Naive thymus-derived CD8-positive, alpha-beta T cell (primary cell): ENCODE results near the gene STAT3. TPM values are rescaled to one million over a fixed set of nuclear protein-coding genes. Genes with fewer than 3 reads are reported as not detected.

ENCODE experiments used
- ATAC-seq, 2 donors: fragments of 150-1000 bp; cut with Tn5 transposase in 1 of 2; sonication (Bioruptor Pico), chemical (Tn5 transposase) in 1 of 2; 1 replicate in 1 of 2; 2 replicates in 1 of 2; pipeline ENCODE4 v1.10.0; 2021; ENCODE audit warnings: mild to moderate bottlenecking in 2 of 2, moderate library complexity in 2 of 2
- POLR2A ChIA-PET: fragments of 350-600 bp; sonication (Branson Sonifier 250); formaldehyde crosslinking; loops from one replicate; lab custom pipeline; 2021; ENCODE audit warnings: antibody characterized with exemption; lab: Charles Lee
- DNase-seq, 10 donors: peaks; one replicate each; pipeline versions ENCODE4 v3.0.0 to v3.0.0-alpha.2; 2020 to 2022
- H3K27ac Mint-ChIP-seq, 10 donors: one replicate each; pipeline ENCODE4 v1.8.0; 2020 to 2022; ENCODE audit warnings: mild to moderate bottlenecking in 10 of 10, mixed read lengths in 10 of 10, moderate library complexity in 4 of 10, inconsistent platforms in 1 of 10
- H3K27me3 Mint-ChIP-seq, 5 donors: one replicate each; pipeline ENCODE4 v1.8.0; 2021 to 2022; ENCODE audit warnings: mixed read lengths in 5 of 5
- H3K36me3 Mint-ChIP-seq, 3 donors: one replicate each; pipeline ENCODE4 v1.8.0; 2020 to 2022; ENCODE audit warnings: mixed read lengths in 3 of 3, mild to moderate bottlenecking in 2 of 3, inconsistent platforms in 1 of 3
- H3K4me1 Mint-ChIP-seq, 4 donors: one replicate each; pipeline ENCODE4 v1.8.0; 2021 to 2022; ENCODE audit warnings: mixed read lengths in 4 of 4
- H3K4me3 Mint-ChIP-seq, 10 donors: one replicate each; pipeline ENCODE4 v1.8.0; 2020 to 2022; ENCODE audit warnings: mild to moderate bottlenecking in 10 of 10, mixed read lengths in 10 of 10, moderate library complexity in 6 of 10, inconsistent platforms in 1 of 10
- H3K9me3 Mint-ChIP-seq, 9 donors: one replicate each; pipeline ENCODE4 v1.8.0; 2020 to 2022; ENCODE audit warnings: mixed read lengths in 9 of 9, mild to moderate bottlenecking in 3 of 9, inconsistent platforms in 1 of 9, moderate library complexity in 1 of 9
- polyA plus RNA-seq, 3 donors: library from polyadenylated mRNA; unstranded; fragments of 300-500 nt; fragmentation: Illumina TruSeq; gene quantifications; one replicate each; pipeline ENCODE4 v1.2.3, GENCODE V29; 2021
- total RNA-seq, 8 experiments: library from RNA in 2 of 8; stranded (reverse) in 2 of 8; gene quantifications; one replicate each; pipeline ENCODE4 v1.2.3 and lab custom pipeline; 2021 to 2026

STAT3 gene
- total and polyA plus RNA-seq, 5 experiments from 2014 or later: 129 to 154 (median 135) TPM

DNA sequence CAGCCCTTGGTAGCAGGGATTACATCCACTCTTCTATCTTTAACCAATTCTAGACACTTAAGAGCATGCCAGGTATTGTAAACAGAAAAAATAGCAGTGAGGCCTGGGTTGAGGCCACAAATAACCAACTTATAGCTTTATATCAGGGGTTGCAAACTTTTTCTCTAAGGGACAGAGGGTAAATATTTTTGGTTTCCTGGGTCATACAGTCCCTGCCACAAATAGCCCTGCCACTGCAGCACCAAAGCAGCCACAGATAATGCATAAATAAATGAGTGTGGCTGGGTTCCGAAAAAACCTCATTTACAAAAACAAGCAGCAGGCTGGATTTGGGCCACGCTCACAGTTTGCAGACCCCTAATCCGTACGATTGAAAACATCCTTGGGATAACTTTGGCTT, 46.7 kb downstream of the STAT3 start:
- H3K9me3 Mint-ChIP-seq: no peaks in the 10 kb centered on the region
- peaks cover 0 to 82% (median 21%) of the 10 kb centered on the region in 3 donors for H3K36me3 Mint-ChIP-seq
- H3K4me3 Mint-ChIP-seq: peak overlapping the region in 2 of 10 donors; percentile 3 to 26
- ATAC-seq (no peak), DNase-seq (no peak)
- peaks cover 15 to 44% (median 35%) of the 10 kb centered on the region in 4 donors for H3K4me1 Mint-ChIP-seq
- H3K27ac Mint-ChIP-seq: peak overlapping the region; percentile 35 to 95 (median 86)
- POLR2A ChIA-PET: interaction anchor here (1.2 kb wide), 1 partner anchor 58 kb away, joined by 3 read pairs; no protein-coding TSS in a partner anchor
- H3K27me3 Mint-ChIP-seq: no peaks in the 10 kb centered on the region

DNA sequence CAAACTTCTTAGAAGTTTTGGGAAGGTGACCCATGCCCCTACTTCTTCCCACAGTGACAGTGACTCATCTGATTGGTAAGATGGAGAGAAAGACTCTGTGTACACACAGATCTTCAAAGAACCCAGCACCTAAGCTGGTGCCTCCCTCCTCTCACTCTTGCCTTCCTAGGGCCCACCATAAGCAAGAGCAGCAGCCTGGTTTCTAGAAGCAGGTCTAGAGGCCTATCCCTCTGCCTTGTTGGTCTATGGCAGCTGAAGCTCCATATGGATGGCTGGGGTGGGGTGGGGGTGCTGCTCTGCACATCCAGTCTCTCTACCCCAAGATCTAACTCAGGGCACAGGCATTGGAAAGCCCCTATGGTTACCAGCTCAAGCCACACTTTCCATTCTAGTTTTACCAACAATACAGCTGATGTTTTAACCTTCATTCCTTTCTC, 47.5 kb downstream of the STAT3 start:
- Mint-ChIP-seq H3K36me3 (peaks cover 0 to 78% (median 17%) of the 10 kb centered on the region in 3 donors), H3K4me3 (peak overlapping the region in 3 of 10 donors; percentile 12 to 15 (median 13)), H3K9me3 (no peaks in the 10 kb centered on the region), H3K27me3 (no peaks in the 10 kb centered on the region), H3K27ac (peak overlapping the region; percentile 35 to 95 (median 86)), H3K4me1 (peaks cover 13 to 44% (median 36%) of the 10 kb centered on the region in 4 donors)
- ATAC-seq (peak in 1 of 2 donors; percentile 29), DNase-seq (no peak)
- POLR2A ChIA-PET: interaction anchor here (1.0 to 1.2 kb wide), 2 partner anchors 26 to 59 kb away, joined by 3 to 5 read pairs; no protein-coding TSS in a partner anchor

DNA sequence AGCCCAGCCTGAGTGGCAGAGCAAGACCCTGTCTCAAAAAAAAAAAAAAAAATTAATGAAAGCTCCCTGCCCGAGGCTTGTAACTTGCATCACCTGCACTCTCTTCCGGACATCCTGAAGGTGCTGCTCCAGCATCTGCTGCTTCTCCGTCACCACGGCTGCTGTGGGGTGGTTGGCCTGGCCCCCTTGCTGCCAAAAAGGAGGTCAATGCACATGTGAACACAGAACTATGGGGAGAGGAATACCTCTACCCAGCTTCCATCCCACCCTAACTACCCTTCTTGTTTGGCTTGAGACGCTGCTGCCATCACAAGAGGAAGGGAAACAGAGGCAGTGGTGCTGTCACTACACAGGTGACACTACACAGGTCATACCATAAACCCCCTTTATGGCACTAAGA, 49.0 kb downstream of the STAT3 start:
- Mint-ChIP-seq H3K4me1 (peaks cover 13 to 49% (median 36%) of the 10 kb centered on the region in 4 donors), H3K9me3 (no peaks in the 10 kb centered on the region), H3K4me3 (peak overlapping the region in 5 of 10 donors; percentile 26 to 60 (median 48)), H3K36me3 (peaks cover 0 to 78% (median 23%) of the 10 kb centered on the region in 3 donors), H3K27me3 (no peaks in the 10 kb centered on the region), H3K27ac (peak overlapping the region; percentile 65 to 95 (median 88))
- POLR2A ChIA-PET: interaction anchor here (0.7 to 1.2 kb wide), 3 partner anchors 49 to 66 kb away, joined by 3 read pairs; partner anchors contain the start of gene STAT3
- DNase-seq (no peak), ATAC-seq (no peak)

DNA sequence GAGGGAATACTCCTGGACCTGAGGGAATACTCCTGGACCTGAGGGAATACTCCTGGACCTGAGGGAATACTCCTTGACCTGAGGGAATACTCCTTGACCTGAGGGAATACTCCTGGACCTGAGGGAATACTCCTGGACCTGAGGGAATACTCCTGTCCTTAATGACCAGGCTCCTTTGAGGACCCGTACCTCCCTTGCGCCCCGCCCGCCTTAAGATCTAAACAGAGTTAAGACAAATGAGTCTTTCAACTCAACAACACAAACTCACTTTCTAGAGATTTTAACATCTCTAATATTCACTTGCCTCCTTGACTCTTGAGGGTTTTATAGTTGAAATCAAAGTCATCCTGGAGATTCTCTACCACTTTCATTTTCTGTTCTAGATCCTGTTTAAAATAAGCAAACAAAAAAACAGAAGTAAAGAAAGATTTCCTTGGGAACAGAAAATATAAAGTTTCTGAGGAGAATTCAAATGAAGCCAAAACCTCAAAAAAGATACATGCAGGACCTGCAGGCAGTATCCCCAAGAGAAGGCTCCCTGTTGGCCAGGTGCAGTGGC, 49.7 kb downstream of the STAT3 start:
- H3K36me3 Mint-ChIP-seq: peaks cover 5 to 76% (median 18%) of the 10 kb centered on the region in 3 donors
- H3K27me3 Mint-ChIP-seq: no peaks in the 10 kb centered on the region
- peaks cover 13 to 49% (median 35%) of the 10 kb centered on the region in 4 donors for H3K4me1 Mint-ChIP-seq
- peak overlapping the region in 8 of 10 donors; percentile 41 to 70 (median 60) for H3K4me3 Mint-ChIP-seq
- no peak for ATAC-seq
- POLR2A ChIA-PET: interaction anchor here (0.7 kb wide), 1 partner anchor 51 kb away, joined by 3 read pairs; no protein-coding TSS in a partner anchor
- peak overlapping the region; percentile 79 to 95 (median 87) for H3K27ac Mint-ChIP-seq
- DNase-seq: no peak
- H3K9me3 Mint-ChIP-seq: no peaks in the 10 kb centered on the region

DNA sequence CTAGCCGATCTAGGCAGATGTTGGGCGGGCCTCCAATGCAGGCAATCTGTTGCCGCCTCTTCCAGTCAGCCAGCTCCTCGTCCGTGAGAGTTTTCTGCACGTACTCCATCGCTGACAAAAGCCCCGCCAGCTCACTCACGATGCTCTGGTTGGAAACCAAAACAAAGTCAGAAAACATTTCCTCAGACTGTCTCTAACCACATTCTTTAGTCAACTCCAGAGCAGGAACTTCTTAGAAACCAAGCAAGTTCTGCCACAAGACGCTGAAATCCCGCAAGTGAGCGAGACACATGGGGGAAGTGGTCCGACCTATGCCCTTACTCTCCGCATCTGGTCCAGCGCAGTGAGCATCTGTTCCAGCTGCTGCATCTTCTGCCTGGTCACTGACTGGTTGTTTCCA, 50.8 kb downstream of the STAT3 start:
- Mint-ChIP-seq H3K4me3 (peak overlapping the region; percentile 44 to 80 (median 68)), H3K27me3 (no peaks in the 10 kb centered on the region), H3K4me1 (peaks cover 13 to 41% (median 34%) of the 10 kb centered on the region in 4 donors), H3K27ac (peak overlapping the region; percentile 69 to 98 (median 94)), H3K36me3 (peaks cover 6 to 76% (median 23%) of the 10 kb centered on the region in 3 donors), H3K9me3 (no peaks in the 10 kb centered on the region)
- DNase-seq: peak; percentile 30 to 84 (median 64)
- POLR2A ChIA-PET: interaction anchor here (0.7 to 1.0 kb wide), 3 partner anchors 51 to 122 kb away, joined by 3 to 8 read pairs (median 4); partner anchors contain the start of gene STAT3
- ATAC-seq: peak; percentile 89 to 94

DNA sequence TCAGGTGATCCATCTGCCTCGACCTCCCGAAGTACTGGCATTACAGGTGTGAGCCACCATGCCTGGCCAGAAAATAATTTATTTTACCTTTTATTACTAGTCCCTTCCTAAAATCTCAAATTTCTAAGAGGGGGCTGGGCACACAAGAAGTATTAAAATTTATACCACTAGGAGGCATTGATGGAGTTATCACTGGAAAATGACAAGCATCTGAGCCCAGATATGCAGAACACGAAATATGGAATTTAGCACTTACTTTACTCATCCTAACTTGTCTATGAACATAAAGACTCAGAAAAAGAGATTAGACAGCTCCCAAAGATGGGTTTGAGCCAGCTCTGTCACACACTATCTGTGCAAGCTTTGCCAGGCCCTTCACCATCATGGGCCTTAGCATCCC, 53.6 kb downstream of the STAT3 start:
- DNase-seq (no peak), ATAC-seq (no peak)
- Mint-ChIP-seq H3K27ac (peak overlapping the region in 6 of 10 donors; percentile 11 to 67 (median 51)), H3K4me1 (peaks cover 7 to 25% (median 22%) of the 10 kb centered on the region in 4 donors), H3K36me3 (peaks cover 6 to 80% (median 27%) of the 10 kb centered on the region in 3 donors), H3K4me3 (no peak overlapping the region), H3K9me3 (no peaks in the 10 kb centered on the region), H3K27me3 (no peaks in the 10 kb centered on the region)
- POLR2A ChIA-PET: interaction anchor here (0.9 to 1.7 kb wide), 3 partner anchors 11 to 65 kb away, joined by 3 to 6 read pairs (median 3); partner anchors contain the start of gene STAT3

DNA sequence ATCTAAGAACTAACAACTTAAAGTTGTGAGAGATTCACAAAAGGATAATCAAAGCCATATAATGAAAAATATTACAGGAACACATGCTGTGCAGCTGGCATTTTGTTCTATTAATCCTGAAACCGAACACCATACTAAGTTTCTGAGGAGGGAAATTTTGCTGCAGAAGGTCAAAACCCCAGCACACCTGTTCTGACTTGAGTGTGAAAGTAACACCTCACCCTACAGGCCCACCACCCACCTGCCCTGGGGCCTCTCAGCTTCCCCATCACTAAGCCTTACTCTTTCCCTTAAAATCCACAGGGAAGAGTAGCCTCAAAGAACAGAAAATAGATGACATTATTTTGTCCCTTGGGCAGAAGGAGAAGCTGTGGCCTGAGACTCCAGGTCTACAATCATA, 55.2 kb downstream of the STAT3 start:
- Mint-ChIP-seq H3K36me3 (peaks cover 6 to 83% (median 34%) of the 10 kb centered on the region in 3 donors), H3K27ac (peak overlapping the region in 1 of 10 donors; percentile 13), H3K4me3 (no peak overlapping the region), H3K4me1 (peaks cover 2 to 14% (median 9%) of the 10 kb centered on the region in 4 donors), H3K9me3 (no peaks in the 10 kb centered on the region), H3K27me3 (no peaks in the 10 kb centered on the region)
- ATAC-seq: no peak
- no peak for DNase-seq
- POLR2A ChIA-PET: no interaction called here

DNA sequence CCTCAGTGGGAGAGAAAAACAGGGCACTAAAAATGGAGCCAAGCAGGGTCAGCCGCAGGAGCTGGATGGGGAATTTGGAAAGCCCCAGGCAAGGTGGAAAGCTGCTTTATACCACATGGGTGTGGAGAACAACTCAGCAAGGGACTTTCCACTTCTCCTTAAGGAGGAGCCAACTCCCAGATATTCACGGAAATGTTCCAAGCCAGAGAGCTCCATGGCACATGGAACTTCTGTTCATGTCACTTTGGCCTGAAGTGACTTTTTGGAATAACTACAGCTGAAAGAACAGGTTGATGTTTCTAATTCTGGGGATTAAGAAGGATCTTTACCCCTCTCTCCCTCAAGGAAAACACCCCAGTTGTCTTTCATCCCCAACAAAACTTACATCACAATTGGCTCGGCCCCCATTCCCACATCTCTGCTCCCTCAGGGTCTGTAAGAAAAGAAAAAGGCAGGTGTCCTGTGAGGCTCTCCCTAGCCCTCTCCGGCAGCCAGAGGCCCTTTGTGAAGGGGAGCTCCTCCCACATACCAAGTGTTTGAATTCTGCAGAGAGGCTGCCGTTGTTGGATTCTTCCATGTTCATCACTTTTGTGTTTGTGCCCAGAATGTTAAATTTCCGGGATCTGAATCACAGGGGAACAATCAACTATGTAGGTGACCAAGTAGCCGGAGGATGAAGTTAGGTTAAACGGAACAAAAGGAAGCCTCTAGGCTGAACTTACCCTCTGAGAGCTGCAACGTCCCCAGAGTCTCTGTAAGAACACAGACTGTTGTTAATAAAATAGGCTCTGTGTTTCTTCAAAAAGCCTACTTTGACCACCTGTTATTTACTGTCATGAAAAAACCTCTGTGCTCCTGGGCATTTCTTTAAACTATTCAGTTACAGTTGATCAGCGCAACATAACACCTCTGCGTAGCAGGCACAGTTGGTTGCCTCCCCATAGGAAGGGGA, 58.9 kb downstream of the STAT3 start:
- no peaks in the 10 kb centered on the region for H3K4me1 Mint-ChIP-seq
- no peaks in the 10 kb centered on the region for H3K27me3 Mint-ChIP-seq
- H3K27ac Mint-ChIP-seq: peak overlapping the region in 5 of 10 donors; percentile 21 to 62 (median 56)
- DNase-seq (no peak), ATAC-seq (no peak)
- POLR2A ChIA-PET: no interaction called here
- H3K36me3 Mint-ChIP-seq: peaks cover 6 to 87% (median 24%) of the 10 kb centered on the region in 3 donors
- H3K4me3 Mint-ChIP-seq: no peak overlapping the region
- H3K9me3 Mint-ChIP-seq: no peaks in the 10 kb centered on the region

DNA sequence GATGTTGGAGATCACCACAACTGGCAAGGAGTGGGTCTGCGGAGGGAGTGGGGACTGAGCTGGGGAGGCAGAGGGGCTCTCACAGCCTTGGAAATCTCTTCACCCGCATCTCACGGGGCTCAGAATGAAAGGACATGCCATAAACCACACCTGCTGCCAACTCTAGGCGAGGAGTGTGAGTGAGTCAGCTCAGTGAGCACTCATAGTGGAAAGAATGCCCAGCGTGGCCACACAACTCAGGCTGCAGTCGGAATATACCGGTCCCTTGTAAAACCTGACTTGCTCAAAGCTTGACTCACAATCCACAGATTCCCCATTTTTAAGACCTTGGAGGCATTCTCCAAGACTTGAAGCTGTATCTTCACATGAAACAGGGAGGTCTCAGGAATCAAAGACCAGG, 63.2 kb downstream of the STAT3 start:
- H3K4me3 Mint-ChIP-seq: no peak overlapping the region
- H3K27ac Mint-ChIP-seq: no peak overlapping the region
- no peaks in the 10 kb centered on the region for H3K27me3 Mint-ChIP-seq
- ATAC-seq (no peak), DNase-seq (no peak)
- H3K4me1 Mint-ChIP-seq: peaks cover 2 to 36% (median 31%) of the 10 kb centered on the region in 4 donors
- H3K9me3 Mint-ChIP-seq: no peaks in the 10 kb centered on the region
- H3K36me3 Mint-ChIP-seq: peaks cover 0 to 86% (median 20%) of the 10 kb centered on the region in 3 donors
- POLR2A ChIA-PET: interaction anchor here (0.8 to 1.1 kb wide), 2 partner anchors 64 to 76 kb away, joined by 3 to 5 read pairs; partner anchors contain the start of gene STAT3

DNA sequence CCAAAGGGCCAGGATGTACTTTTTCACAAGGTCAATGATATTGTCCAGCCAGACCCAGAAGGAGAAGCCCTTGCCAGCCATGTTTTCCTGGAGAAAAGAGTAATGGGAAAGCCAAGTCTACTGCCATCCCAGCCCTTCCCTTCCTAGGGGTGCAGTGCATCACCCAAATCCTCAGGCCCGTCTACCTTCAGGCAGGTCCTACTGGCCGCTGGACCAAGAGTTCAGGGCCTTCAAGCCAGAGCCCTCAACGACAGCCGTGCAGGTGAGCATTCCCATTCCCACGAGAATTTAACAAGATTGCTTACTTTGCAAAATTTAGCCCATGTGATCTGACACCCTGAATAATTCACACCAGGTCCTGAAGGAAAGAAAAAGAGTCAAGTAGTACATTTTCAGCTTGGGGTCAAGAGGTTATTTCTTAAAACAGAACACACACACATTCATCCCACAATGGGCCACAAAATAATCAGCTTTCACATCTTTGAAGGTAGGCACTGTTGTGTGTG, 64.9 kb downstream of the STAT3 start:
- H3K4me3 Mint-ChIP-seq: no peak overlapping the region
- no peaks in the 10 kb centered on the region for H3K27me3 Mint-ChIP-seq
- ATAC-seq (no peak), DNase-seq (no peak)
- no peaks in the 10 kb centered on the region for H3K9me3 Mint-ChIP-seq
- peaks cover 0 to 78% (median 14%) of the 10 kb centered on the region in 3 donors for H3K36me3 Mint-ChIP-seq
- peak overlapping the region; percentile 35 to 94 (median 84) for H3K27ac Mint-ChIP-seq
- H3K4me1 Mint-ChIP-seq: peaks cover 8 to 49% (median 42%) of the 10 kb centered on the region in 4 donors
- POLR2A ChIA-PET: interaction anchor here (0.9 to 3.6 kb wide), 6 partner anchors 12 to 83 kb away, joined by 3 to 30 read pairs (median 5); partner anchors contain the start of gene STAT3

DNA sequence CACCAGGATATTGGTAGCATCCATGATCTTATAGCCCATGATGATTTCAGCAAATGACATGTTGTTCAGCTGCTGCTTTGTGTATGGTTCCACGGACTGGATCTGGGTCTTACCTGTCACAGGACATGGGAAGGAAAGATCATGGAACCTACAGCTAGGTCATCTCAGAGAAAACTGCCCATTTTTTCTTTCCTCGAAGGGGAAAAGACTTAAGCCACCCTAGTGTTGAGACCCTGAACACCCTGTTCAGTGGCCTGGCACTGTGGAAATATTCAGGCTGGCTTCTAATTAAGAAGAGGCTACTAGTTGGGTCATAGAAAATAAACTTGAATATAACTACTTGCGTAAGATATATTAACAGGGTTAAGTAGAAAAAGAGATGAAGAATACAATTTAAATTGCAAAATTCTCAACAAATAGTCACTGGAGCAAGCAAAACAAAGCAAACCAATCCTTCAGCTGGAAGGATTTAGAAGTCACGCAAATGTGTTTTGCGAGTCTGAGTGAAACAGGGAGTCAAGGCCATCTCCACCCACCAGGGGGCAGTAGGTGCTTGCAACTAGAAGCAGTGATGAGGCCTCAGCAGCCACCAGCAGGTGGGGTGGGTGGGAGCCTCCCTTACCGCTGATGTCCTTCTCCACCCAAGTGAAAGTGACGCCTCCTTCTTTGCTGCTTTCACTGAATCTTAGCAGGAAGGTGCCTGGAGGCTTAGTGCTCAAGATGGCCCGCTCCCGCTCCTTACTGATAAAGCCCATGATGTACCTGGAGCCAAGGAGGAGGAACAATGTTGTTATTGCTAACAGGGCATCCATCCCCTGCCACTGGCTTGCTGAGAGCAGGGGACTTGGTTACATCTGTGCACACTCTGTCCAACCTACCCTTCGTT, 65.6 kb downstream of the STAT3 start:
- Mint-ChIP-seq H3K9me3 (no peaks in the 10 kb centered on the region), H3K4me3 (no peak overlapping the region), H3K36me3 (peaks cover 0 to 78% (median 15%) of the 10 kb centered on the region in 3 donors), H3K27ac (peak overlapping the region; percentile 19 to 94 (median 82)), H3K4me1 (peaks cover 8 to 52% (median 44%) of the 10 kb centered on the region in 4 donors), H3K27me3 (no peaks in the 10 kb centered on the region)
- ATAC-seq (peak; percentile 94 to 96), DNase-seq (peak; percentile 90 to 98 (median 93))
- POLR2A ChIA-PET: interaction anchor here (0.6 to 3.6 kb wide), 8 partner anchors 10 to 285 kb away, joined by 3 to 30 read pairs (median 5); partner anchors contain the start of gene STAT3
